ENCODE measurements around the gene GTPBP3.
A peak's percentile ranks its signal among the peaks of the same experiment; 100 is the strongest.

GTPBP3 gene

DNA sequence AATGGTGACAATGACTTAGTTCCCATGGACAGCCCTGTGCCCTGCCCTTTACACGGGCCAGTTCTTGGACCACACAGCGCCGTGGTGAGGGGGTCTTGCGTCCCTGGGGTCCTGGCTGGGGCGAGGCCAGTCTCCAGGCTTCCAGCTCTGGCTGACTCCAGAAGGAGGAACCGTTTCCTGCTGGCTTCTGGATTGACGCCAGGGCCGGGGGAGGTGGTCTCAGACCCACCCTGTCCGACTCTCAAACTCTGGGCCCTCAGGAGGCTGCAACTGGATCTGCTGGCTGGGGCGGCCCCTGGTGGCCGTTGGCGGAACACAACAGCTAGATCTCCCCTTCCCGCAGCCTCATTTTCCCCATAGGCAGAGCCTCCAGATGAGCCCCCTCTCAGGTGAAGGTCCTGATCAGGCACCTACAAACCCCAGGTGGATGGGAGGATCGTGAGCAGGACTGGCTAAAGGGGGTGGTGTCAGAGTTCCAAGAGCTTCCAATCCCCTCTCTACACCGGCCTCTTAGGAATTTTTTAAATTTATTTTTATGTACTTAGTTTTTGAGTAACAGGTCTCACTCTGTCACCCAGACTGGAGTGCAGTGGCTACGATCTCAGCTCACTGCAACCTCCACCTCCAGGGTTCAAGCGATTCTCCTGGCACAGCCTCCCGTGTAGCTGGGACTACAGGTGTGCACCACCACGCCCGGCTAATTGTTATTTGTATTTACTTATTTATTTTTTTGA, 48.7 kb downstream of the GTPBP3 start:
- peak; percentile 46 for DNase-seq (ENCODE audit: low spot score)

DNA sequence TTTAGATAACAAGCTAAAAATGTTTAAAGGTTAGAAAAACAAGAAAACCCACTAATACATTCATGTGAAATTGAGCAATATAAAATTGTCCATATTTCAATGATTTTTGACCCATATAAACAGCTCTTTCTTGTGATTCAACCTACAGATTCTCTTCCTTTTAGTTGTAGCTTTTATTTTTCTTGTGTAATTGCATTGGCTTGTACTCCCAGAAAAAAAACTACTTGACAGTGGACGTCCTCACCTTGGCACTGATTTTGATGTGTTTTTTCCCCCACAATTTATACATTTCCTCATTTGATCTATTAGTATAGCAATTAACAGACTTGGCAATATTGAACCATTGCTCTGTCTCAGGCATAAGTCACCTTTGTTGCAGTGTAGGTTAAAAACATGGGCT, 51.9 kb downstream of the GTPBP3 start:
- no peak for DNase-seq (ENCODE audit: low spot score)

DNA sequence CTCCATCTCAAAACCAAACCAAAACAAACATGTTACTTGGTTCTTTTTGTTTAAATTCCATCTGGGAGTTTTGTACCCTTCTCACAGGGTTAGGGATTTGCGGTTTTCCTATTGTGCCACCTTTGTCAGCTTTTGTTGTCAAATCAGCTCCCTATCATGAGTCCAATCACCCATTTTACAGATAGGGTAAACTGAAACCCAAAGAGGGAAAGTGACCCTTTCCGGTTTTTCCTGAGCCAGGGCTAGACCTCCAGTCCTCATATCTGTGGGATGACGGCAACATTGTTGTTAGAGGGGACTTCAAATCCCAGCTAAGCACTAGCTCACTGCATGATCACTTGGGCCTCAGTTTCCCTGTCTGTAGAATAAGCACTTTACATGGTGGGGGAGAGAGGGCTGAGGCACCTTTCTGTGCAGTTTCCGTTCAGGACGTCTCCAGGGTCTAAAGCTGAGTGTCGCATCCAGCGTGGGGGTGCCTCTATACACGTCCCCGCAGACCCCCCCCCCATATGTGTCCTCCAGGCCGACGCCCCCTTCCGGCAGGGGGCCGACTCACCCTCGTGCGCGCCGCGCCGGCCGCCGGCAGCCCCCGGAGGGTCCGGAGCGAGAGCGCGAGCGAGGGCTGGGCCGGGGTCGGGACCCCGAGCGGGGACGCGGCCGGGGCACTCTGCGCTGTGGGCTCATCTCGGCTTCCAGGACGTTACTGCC, 52.8 kb downstream of the GTPBP3 start:
- no peak for DNase-seq (ENCODE audit: low spot score)

DNA sequence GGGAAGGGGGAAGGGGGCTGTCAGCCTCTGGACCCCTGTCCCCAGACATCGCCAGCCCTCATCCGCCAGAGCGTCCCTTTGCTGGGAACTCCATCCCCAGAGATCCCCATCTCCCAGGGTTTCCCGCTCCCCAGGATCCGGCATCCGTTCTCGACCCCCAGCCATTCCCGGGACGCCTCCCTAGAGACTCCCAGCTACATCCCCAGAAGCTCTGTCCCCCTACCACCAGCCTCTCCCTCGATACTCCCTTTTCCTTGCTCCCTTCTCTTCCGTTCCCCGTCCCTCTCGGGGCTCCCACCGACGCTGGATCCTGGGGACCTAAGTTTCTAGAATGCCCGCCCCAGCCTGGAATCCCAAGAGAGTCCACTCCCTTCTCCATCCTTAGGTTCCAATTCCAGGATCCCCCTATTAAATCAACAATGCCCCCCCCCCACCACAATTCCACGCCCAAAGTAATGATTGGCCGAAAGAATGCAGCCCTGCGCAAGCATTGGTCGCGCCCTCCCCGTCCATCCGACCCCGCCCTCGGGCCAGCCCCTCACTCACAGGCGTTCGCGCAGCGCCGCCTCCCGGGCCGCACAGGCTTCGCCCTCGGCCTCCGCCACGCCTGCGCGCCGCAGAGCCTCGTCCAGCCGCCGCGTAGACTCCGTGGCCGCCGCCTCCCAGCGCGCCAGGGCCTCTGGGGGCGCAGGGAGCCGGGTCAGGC, 53.5 kb downstream of the GTPBP3 start:
- DNase-seq (ENCODE audit: low spot score): peak; percentile 87

DNA sequence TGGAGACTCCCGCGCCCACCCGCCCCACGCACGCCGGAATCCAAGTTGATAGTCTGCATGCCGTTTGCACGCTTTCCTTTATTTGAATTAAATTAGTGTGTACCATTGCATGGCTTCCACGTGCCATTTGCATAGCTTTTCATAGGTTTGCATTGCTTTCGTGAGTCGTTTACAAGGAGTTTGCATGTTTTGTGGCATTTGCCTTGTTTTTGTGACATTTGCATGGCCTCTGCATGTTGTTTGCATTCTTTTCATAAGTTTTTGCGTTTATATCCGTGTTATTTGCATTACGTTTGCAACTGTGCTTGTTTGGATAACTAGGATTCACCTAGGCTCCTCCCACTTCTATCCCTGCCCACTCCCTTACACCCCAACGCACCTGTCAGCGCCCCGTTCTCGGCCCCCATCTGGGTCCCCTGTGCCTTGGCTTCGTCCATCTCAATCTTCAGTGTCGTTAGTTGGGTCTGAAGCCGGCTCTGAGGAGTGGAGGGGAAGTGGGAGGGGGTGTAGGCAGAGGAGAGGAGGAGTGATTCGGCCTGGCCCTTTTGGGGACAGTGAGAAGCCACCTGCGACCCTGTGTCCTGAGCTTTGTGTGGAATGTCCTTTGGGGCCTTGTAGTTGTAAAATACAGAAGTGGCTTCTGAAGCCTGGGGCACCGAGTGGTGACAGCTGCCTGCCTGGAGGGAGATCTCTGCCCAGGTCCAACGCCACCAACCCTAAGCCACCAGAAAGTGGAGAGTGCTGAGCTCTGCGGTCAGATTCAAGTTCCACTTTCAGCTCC, 54.2 kb downstream of the GTPBP3 start:
- no peak for DNase-seq (ENCODE audit: low spot score)

Measured in RKO (cell line).